ENCODE measurements around the gene ZNRF1. TPM values are rescaled to one million over a fixed set of nuclear protein-coding genes. Genes with fewer than 3 reads are reported as not detected.

ZNRF1 gene
- total RNA-seq, 1 experiment from 2014 or later = 48.2 TPM

DNA sequence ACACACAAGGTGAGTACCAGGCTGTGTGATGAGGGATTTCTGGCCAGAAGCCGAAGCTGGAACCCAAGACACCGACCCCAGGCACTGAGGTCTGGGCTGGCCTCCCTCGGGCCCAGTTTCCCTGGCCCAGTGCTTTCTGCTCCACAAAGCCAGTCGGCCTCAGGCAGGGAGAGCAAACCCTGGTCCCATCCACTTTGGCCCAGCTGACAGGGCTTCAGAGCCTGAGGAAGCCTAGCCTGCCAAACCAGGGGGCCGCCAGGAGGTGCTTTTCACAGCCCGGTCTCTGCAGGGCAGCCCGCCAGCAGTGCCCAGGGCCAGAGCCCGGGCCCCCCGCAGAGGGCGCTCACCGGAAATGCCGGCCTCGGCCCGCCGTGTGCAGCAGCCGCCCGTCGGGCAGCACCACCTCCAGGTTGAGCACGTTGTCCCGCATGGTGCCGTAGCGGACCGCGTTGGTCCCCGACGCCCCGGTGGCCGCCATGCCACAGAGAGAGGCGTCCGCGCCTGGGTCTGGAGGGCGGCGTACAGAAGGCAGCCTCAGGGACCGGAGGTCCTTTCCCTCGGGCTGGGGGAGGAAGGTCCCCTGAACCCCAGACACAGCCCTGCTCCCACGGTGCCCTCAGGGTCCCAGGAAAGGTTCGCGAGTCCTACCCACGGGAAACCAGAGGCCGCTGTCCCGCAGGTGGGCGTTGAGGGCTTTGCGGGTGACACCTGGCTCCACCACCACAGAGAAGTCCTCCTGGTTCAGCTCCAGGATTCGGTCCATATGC is 115.5 kb downstream of the ZNRF1 start:
- intact Hi-C loops (cut with micrococcal nuclease) = loop anchor here (10.0 kb wide), 1 partner anchor 300 kb away; no protein-coding TSS in a partner anchor
- RAD21 ChIA-PET (ENCODE audit: low non-redundant PET in 1 of 2, low total read pairs in 2 of 2, uncharacterized antibody in 2 of 2, unreplicated experiment in 2 of 2) = no interaction called here
- no peaks in the 10 kb centered on the region for H4K20me1 ChIP-seq (ENCODE audit: insufficient read depth)
- POLR2A ChIA-PET = no interaction called here
- H2AFZ ChIP-seq (ENCODE audit: low read depth, low read length, poor library complexity, severe bottlenecking) = no peak overlapping the region
- H3K27me3 ChIP-seq (ENCODE audit: insufficient read depth, low read length) = no peaks in the 10 kb centered on the region
- TF ChIP-seq ZFX (IDR thresholded peaks at IDR 0.05) (no peak), POLR2AphosphoS5 (IDR thresholded peaks at IDR 0.05; ENCODE audit: low read depth, low read length) (no peak), SIN3A (IDR thresholded peaks at IDR 0.05; ENCODE audit: low read depth) (no peak)
- TF ChIP-seq, protein P1, sequence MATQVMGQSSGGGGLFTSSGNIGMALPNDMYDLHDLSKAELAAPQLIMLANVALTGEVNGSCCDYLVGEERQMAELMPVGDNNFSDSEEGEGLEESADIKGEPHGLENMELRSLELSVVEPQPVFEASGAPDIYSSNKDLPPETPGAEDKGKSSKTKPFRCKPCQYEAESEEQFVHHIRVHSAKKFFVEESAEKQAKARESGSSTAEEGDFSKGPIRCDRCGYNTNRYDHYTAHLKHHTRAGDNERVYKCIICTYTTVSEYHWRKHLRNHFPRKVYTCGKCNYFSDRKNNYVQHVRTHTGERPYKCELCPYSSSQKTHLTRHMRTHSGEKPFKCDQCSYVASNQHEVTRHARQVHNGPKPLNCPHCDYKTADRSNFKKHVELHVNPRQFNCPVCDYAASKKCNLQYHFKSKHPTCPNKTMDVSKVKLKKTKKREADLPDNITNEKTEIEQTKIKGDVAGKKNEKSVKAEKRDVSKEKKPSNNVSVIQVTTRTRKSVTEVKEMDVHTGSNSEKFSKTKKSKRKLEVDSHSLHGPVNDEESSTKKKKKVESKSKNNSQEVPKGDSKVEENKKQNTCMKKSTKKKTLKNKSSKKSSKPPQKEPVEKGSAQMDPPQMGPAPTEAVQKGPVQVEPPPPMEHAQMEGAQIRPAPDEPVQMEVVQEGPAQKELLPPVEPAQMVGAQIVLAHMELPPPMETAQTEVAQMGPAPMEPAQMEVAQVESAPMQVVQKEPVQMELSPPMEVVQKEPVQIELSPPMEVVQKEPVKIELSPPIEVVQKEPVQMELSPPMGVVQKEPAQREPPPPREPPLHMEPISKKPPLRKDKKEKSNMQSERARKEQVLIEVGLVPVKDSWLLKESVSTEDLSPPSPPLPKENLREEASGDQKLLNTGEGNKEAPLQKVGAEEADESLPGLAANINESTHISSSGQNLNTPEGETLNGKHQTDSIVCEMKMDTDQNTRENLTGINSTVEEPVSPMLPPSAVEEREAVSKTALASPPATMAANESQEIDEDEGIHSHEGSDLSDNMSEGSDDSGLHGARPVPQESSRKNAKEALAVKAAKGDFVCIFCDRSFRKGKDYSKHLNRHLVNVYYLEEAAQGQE (IDR thresholded peaks at IDR 0.05; ENCODE audit: low read depth) = no peak
- H3K4me3 ChIP-seq (replicated peaks in 1 of 2; ENCODE audit: low read depth in 1 of 2, low read length in 2 of 2) = no peak overlapping the region
- H3K36me3 ChIP-seq (ENCODE audit: control insufficient read depth in 1 of 2, insufficient read depth in 2 of 2, low read length in 2 of 2) = no peaks in the 10 kb centered on the region
- no peak overlapping the region for H3K27ac ChIP-seq (ENCODE audit: low read depth, low read length)
- no peak overlapping the region for H3K4me2 ChIP-seq (ENCODE audit: low read length)
- BruUV-seq (replicated peaks) = no TSS peak
- H3K9me2 ChIP-seq (ENCODE audit: insufficient read depth) = no peaks in the 10 kb centered on the region
- H3K9ac ChIP-seq (ENCODE audit: low read length) = no peak overlapping the region
- DNase-seq (ENCODE audit: low read depth, low spot score) = no peak
- peaks cover 29 to 39% of the 10 kb centered on the region in 2 experiments for H3K4me1 ChIP-seq (ENCODE audit: control insufficient read depth in 1 of 2, insufficient read depth in 2 of 2, low read length in 2 of 2)
- H3K79me2 ChIP-seq (ENCODE audit: insufficient read depth, low read length) = no peaks in the 10 kb centered on the region
- CTCF ChIA-PET = no interaction called here
- no peak for ATAC-seq
- no peaks in the 10 kb centered on the region for H3K9me3 ChIP-seq (ENCODE audit: control insufficient read depth in 1 of 2, insufficient read depth in 1 of 2, low read depth in 1 of 2, low read length in 2 of 2)
